Stimulated activated naive CD8-positive, alpha-beta T cell treated with anti-CD3 and anti-CD28 coated beads, Interleukin-15, amount 100 ng/mL, for 72 hours (primary cell): Measurements from ENCODE around the gene EFNB3.

Experiments
- ATAC-seq: fragments of 150-1000 bp; cut with Tn5 transposase; 2 replicates; pipeline ENCODE4 v1.10.0; 2021; ENCODE audit warnings: mild to moderate bottlenecking, moderate library complexity
- DNase-seq, 2 donors: peaks; one replicate each; pipeline ENCODE4 v3.0.0; 2021 to 2022
- H3K27ac Mint-ChIP-seq, 2 donors: one replicate each; pipeline ENCODE4 v1.8.0; 2022; ENCODE audit warnings: mild to moderate bottlenecking in 2 of 2, mixed read lengths in 2 of 2, moderate library complexity in 2 of 2
- H3K27me3 Mint-ChIP-seq: one replicate; pipeline ENCODE4 v1.8.0; 2022; ENCODE audit warnings: mixed read lengths
- H3K4me1 Mint-ChIP-seq: one replicate; pipeline ENCODE4 v1.8.0; 2022; ENCODE audit warnings: mild to moderate bottlenecking, mixed read lengths
- H3K4me3 Mint-ChIP-seq, 2 donors: one replicate each; pipeline ENCODE4 v1.8.0; 2022; ENCODE audit warnings: mild to moderate bottlenecking in 2 of 2, mixed read lengths in 2 of 2, moderate library complexity in 1 of 2
- H3K9me3 Mint-ChIP-seq, 2 donors: one replicate each; pipeline ENCODE4 v1.8.0; 2022; ENCODE audit warnings: mixed read lengths in 2 of 2

The EFNB3 gene

GRCh38 chr17:7704601-7705268 is at the start of gene EFNB3:
Gene EFNB3 (plus strand): TSS chr17:7705202. CDS start chr17:7705599, 397 bp downstream.
- peak within 1 kb of the TSS; percentile 76 to 84 for H3K4me3 Mint-ChIP-seq
- no peak within 1 kb of the TSS for H3K27ac Mint-ChIP-seq
- DNase-seq (no peak), ATAC-seq (peak; percentile 26)
- no peaks in the 10 kb centered on the region for H3K9me3 Mint-ChIP-seq
- H3K4me1 Mint-ChIP-seq: peaks cover 33% of the 10 kb centered on the region
- H3K27me3 Mint-ChIP-seq: peaks cover 61% of the 10 kb centered on the region

DNA sequence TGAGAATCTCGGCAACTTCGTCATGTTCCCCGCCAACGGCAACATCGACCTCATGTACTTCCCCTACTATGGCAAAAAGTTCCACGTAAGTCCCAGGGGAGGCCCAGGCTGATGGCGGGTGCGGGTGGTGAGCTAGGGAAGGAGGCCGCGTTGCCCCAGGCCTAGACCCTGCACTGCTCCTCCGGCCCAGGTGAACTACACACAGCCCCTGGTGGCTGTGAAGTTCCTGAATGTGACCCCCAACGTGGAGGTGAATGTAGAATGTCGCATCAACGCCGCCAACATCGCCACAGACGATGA is 49.5 kb upstream of the EFNB3 start:
- ATAC-seq (no peak), DNase-seq (no peak)
- H3K4me1 Mint-ChIP-seq: peaks cover 10% of the 10 kb centered on the region
- no peak overlapping the region for H3K27ac Mint-ChIP-seq
- H3K9me3 Mint-ChIP-seq: no peaks in the 10 kb centered on the region
- H3K27me3 Mint-ChIP-seq: peaks cover 34% of the 10 kb centered on the region
- no peak overlapping the region for H3K4me3 Mint-ChIP-seq

DNA sequence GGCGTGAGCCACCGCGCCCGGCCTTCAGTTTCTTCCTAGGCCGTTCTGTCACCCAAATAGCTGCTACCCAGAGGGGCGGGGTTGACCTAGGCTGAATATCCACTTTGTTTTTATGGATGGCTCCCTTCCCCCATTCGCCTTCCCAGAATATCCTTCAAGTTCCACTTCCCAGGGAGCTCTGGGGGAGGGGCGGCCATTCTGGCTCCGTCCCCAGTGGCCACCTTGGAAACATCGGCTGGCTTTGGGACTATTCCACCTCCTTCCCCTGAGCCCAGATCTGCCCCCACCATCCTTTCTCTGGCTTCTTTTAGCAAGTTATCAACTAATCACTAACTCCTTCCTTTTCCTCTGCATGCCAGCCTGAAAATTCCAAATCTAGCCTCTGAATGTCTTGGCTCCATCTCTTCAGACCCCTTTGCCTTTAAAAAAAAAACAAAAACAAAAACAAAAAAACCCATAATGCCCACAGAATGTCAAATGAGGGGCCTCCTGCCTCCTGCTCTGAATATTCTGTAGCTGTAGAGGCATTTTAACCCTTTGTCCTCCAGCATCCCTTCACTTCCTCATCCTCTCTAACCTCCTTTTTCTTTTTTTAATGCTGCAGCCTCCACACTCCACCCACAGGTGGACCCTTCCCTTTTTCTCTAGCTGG is 47.9 kb upstream of the EFNB3 start:
- no peak overlapping the region for H3K27ac Mint-ChIP-seq
- H3K4me3 Mint-ChIP-seq: no peak overlapping the region
- no peak for DNase-seq
- no peaks in the 10 kb centered on the region for H3K4me1 Mint-ChIP-seq
- ATAC-seq: no peak
- H3K9me3 Mint-ChIP-seq: no peaks in the 10 kb centered on the region
- H3K27me3 Mint-ChIP-seq: peaks cover 19% of the 10 kb centered on the region

DNA sequence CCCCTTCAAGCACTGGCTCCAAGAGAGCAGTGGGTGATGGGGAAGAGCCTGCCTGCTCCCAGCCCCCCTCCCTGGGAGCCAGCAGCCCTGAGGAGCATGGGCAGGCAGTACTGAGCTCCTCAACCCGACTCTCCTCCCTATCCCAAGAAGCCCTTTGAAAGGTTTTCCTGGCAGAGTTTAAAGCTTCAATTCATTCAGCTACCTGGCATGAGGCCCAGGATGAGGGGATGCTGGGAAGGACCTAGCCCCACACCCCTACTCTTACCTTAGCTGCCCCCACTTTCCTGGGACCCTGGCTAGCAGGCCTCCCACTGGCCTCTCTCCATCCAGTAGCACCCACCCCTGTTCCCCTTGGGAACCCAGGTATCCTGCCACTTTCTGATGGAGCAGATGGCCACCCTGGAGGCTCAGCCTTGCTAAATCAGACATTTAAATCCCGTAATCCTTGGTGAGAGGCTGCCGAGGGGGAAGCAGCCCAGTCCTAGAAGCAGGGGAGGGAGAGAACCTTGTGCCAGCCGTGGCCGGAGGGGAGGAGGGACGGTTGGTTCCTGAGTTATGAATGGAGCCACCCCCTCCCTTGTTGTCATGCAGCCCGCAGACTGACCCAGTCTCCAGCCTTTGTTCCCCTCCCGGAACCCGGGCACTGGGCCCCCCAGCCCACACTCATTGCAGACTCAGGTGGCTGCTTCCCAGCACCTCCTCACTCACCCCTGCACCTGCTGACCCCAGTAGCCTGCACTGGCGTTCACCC is 37.2 kb upstream of the EFNB3 start:
- H3K4me1 Mint-ChIP-seq: no peaks in the 10 kb centered on the region
- H3K27me3 Mint-ChIP-seq: no peaks in the 10 kb centered on the region
- ATAC-seq (no peak), DNase-seq (no peak)
- H3K27ac Mint-ChIP-seq: no peak overlapping the region
- no peaks in the 10 kb centered on the region for H3K9me3 Mint-ChIP-seq
- no peak overlapping the region for H3K4me3 Mint-ChIP-seq

DNA sequence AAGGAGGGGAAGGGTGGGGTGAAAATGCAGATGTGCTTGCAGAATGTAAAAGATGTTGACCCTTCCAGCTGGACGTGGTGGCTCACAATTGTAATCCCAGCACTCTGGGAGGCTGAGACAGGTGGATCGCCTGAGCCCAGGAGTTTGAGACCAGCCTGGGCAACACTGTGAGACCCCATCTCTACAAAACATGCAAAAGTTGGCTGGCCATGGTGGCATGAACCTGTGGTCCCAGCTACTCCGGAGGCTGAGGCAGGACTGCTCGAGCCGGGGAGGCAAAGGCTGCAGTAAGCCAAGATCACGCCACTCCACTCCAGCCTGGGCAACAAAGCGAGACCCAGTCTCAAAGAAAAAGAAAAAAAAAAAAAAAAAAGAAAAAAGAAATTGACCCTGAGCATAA is 36.5 kb upstream of the EFNB3 start:
- Mint-ChIP-seq H3K27me3 (no peaks in the 10 kb centered on the region), H3K4me3 (no peak overlapping the region), H3K9me3 (peaks cover 3% of the 10 kb centered on the region in 2 donors), H3K4me1 (no peaks in the 10 kb centered on the region), H3K27ac (no peak overlapping the region)
- ATAC-seq: no peak
- no peak for DNase-seq

DNA sequence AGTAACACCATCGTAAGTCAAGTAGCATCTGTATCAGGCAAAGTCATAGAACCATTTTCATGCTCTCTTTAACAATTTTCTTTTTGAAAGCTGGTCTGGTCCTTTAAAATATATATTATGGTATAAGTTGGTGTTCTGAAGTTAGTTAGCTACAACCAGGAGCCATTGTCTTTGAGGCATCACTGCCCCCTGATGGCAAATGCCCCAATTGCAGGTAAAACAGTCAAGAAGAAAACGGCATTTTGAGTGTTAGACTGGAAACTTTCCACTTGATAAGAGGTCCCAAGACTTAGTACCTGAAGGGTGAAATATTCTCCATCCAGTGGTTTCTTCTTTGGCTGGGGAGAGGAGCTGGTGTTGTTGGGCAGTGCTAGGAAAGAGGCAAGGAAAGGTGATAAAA is 31.8 kb upstream of the EFNB3 start:
- ATAC-seq: no peak
- Mint-ChIP-seq H3K9me3 (peaks cover 9 to 18% of the 10 kb centered on the region in 2 donors), H3K27me3 (no peaks in the 10 kb centered on the region), H3K27ac (no peak overlapping the region), H3K4me3 (no peak overlapping the region), H3K4me1 (no peaks in the 10 kb centered on the region)
- DNase-seq: peak; percentile 28 to 42

DNA sequence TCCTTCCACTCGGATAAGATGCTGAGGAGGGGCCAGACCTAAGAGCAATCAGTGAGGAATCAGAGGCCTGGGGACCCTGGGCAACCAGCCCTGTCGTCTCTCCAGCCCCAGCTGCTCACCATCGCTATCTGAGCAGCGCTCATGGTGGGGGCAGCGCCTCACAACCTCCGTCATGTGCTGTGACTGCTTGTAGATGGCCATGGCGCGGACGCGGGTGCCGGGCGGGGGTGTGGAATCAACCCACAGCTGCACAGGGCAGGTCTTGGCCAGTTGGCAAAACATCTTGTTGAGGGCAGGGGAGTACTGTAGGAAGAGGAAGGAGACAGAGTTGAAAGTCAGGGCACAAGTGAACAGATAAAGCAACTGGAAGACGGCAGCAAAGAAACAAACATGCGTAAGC is 30.1 kb upstream of the EFNB3 start:
- H3K4me1 Mint-ChIP-seq: peaks cover 5% of the 10 kb centered on the region
- ATAC-seq: no peak

GRCh38 chr17:7676533-7676932 is 28.5 kb upstream of the EFNB3 start:
- Mint-ChIP-seq H3K9me3 (peaks cover 9 to 18% of the 10 kb centered on the region in 2 donors), H3K27ac (peak overlapping the region in 1 of 2 donors; percentile 79), H3K4me1 (peaks cover 6% of the 10 kb centered on the region), H3K27me3 (no peaks in the 10 kb centered on the region), H3K4me3 (no peak overlapping the region)
- ATAC-seq: no peak
- DNase-seq: no peak

More for the DNA sequence above, 30.1 kb upstream of the EFNB3 start:
- Mint-ChIP-seq H3K27ac (no peak overlapping the region), H3K27me3 (no peaks in the 10 kb centered on the region), H3K9me3 (peaks cover 9 to 18% of the 10 kb centered on the region in 2 donors), H3K4me3 (no peak overlapping the region)
- no peak for DNase-seq

GRCh38 chr17:7677388-7678067 is 27.5 kb upstream of the EFNB3 start:
- ATAC-seq (no peak), DNase-seq (no peak)
- Mint-ChIP-seq H3K27me3 (no peaks in the 10 kb centered on the region), H3K9me3 (peaks cover 9 to 18% of the 10 kb centered on the region in 2 donors), H3K4me3 (no peak overlapping the region), H3K27ac (no peak overlapping the region), H3K4me1 (peaks cover 6% of the 10 kb centered on the region)

GRCh38 chr17:7684851-7685532 is 20.0 kb upstream of the EFNB3 start:
- Mint-ChIP-seq H3K9me3 (no peaks in the 10 kb centered on the region), H3K27ac (peak overlapping the region; percentile 99 to 100), H3K4me3 (peak overlapping the region; percentile 94 to 96), H3K27me3 (no peaks in the 10 kb centered on the region), H3K4me1 (peaks cover 40% of the 10 kb centered on the region)
- DNase-seq: no peak
- no peak for ATAC-seq

DNA sequence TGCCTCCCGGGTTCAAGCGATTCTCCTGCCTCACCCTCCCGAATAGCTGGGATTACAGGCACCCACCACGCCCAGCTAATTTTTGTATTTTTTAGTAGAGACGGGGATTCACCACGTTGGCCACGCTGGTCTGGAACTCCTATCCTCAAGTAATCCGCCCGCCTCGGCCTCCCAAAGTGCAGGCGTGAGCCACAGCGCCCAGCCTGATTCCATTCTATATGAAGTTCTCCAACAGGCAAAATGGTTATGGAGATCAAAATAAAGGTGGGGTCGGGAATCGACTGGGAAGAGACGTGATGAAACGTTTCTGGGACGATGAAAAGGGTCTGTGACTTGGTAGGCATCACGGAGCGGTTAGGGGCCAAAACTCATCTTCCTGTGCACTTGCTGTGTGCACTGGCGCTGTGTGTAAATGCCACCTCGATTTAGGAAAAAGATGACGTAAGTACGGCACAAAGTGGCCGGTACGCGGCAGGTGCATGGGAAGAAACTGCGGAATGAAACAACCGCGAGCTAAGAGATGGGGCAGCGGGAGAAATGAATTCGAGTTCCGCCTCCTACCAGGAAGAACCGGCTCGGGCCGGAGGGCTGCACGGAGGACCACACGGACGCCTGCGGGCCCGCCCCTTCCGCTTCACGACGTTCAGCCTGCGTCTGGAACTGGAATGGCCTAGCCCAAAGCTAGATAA is 19.3 kb upstream of the EFNB3 start:
- Mint-ChIP-seq H3K4me1 (peaks cover 45% of the 10 kb centered on the region), H3K9me3 (no peaks in the 10 kb centered on the region), H3K4me3 (peak overlapping the region; percentile 94 to 96), H3K27ac (peak overlapping the region; percentile 99 to 100), H3K27me3 (no peaks in the 10 kb centered on the region)
- peak; percentile 72 for ATAC-seq
- DNase-seq: peak; percentile 84 to 90

- H3K27ac Mint-ChIP-seq: peak overlapping the region; percentile 99 to 100
- H3K4me3 Mint-ChIP-seq: peak overlapping the region; percentile 94 to 96
- no peaks in the 10 kb centered on the region for H3K9me3 Mint-ChIP-seq
- ATAC-seq: peak; percentile 57
- no peaks in the 10 kb centered on the region for H3K27me3 Mint-ChIP-seq
- peak; percentile 86 to 88 for DNase-seq
- H3K4me1 Mint-ChIP-seq: peaks cover 45% of the 10 kb centered on the region
Measured at GRCh38 chr17:7686222-7687071, 18.6 kb upstream of the EFNB3 start.

DNA sequence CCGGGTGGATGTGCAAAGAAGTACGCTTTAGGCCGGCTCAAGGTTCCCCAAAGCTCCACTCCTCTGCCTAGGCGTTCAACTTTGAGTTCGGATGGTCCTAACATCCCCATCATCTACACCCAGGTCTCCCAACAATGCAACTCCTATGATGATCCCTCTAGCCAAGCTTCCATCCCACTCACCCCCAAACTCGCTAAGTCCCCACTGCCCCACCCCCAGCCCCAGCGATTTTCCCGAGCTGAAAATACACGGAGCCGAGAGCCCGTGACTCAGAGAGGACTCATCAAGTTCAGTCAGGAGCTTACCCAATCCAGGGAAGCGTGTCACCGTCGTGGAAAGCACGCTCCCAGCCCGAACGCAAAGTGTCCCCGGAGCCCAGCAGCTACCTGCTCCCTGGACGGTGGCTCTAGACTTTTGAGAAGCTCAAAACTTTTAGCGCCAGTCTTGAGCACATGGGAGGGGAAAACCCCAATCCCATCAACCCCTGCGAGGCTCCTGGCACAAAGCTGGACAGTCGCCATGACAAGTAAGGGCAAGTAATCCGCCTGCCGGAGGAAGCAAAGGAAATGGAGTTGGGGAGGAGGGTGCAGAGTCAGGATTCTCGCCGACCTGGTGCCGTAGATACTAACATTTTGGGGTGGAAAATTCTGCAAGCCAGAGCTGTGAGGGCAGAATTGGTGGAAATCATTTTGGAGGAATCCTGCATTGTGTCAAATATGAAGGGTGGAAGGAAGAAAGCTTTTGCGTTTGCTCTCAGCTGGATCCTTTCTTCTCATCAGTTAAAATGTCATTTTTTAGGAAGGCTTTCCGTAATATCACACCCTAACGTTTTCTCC is 17.7 kb upstream of the EFNB3 start, which contains the start of gene TP53:
TP53 (minus strand) TSS at position 419 of the 836 bp plus-strand sequence. CDS start 10,896 bp downstream, outside the sequence.
- Mint-ChIP-seq H3K27me3 (no peaks in the 10 kb centered on the region), H3K27ac (peak within 1 kb of the TSS; percentile 99 to 100), H3K4me1 (peaks cover 45% of the 10 kb centered on the region), H3K4me3 (peak within 1 kb of the TSS; percentile 94 to 96), H3K9me3 (no peaks in the 10 kb centered on the region)
- peak; percentile 88 to 94 for DNase-seq
- peak; percentile 54 for ATAC-seq
